HEK293 (cell line): ENCODE data around the gene OR2F2.

Source experiments
- CTCF ChIA-PET: fragments of 350-600 bp; formaldehyde crosslinking; extraction: SDS; loops from one replicate; lab custom pipeline; 2021; ENCODE audit warnings: antibody characterized with exemption; lab: Yijun Ruan, JAX
- POLR2A ChIA-PET: fragments of 300-600 bp; formaldehyde crosslinking; extraction: SDS; loops from one replicate; lab custom pipeline; 2020; ENCODE audit warnings: antibody characterized with exemption, inconsistent platforms; lab: Yijun Ruan, JAX
- H3K27ac ChIP-seq: fragments of 200-500 bp; sonication (Bioruptor generic); 2 replicates; pipeline ENCODE4 v1.5.1; 2014; ENCODE audit warnings: low read depth, low read length, control low read depth, inconsistent platforms; ENCODE audit errors: extremely low read depth
- H3K36me3 ChIP-seq, 2 experiments: fragments of 200-500 bp in 1 of 2; sonication (Bioruptor generic) in 1 of 2; 1 replicate in 1 of 2; 2 replicates in 1 of 2; pipeline ENCODE4 v1.5.1; 2014 to 2017; ENCODE audit warnings: inconsistent platforms in 2 of 2, low read length in 2 of 2; ENCODE audit not compliant: control insufficient read depth in 2 of 2, insufficient read depth in 1 of 2
- H3K4me1 ChIP-seq: fragments of 200-500 bp; sonication (Bioruptor generic); 2 replicates; pipeline ENCODE4 v1.5.1; 2014; ENCODE audit warnings: mild to moderate bottlenecking, low read length, inconsistent platforms; ENCODE audit not compliant: control insufficient read depth, insufficient read depth
- H3K4me3 ChIP-seq: 2 replicates; pipeline ENCODE4 v1.5.1; 2011; ENCODE audit warnings: low read depth, mild to moderate bottlenecking, control low read depth, low read length, moderate library complexity
- H3K9me3 ChIP-seq: fragments of 200-500 bp; sonication (Bioruptor generic); 2 replicates; pipeline ENCODE4 v1.5.1; 2014; ENCODE audit warnings: low read depth, low read length, inconsistent platforms; ENCODE audit not compliant: control insufficient read depth, insufficient read depth
- ELK4 ChIP-seq: IDR thresholded peaks from 2 replicates; pipeline ENCODE4 v1.6.1; 2011; ENCODE audit warnings: mild to moderate bottlenecking, low read depth, low read length, borderline replicate concordance
- GFI1B ChIP-seq: fragments of 450-650 bp; formaldehyde crosslinking; IDR thresholded peaks from 2 replicates; pipeline ENCODE4 v1.5.1; 2016; ENCODE audit warnings: missing biosample characterization, missing genetic modification characterization
- KLF1 ChIP-seq: fragments of 450-650 bp; formaldehyde crosslinking; IDR thresholded peaks from 2 replicates; pipeline ENCODE4 v1.5.1; 2016; ENCODE audit warnings: missing biosample characterization, missing genetic modification characterization
- KLF17 ChIP-seq: fragments of 450-650 bp; formaldehyde crosslinking; IDR thresholded peaks from 2 replicates; pipeline ENCODE4 v1.5.1; 2016; ENCODE audit warnings: missing biosample characterization, missing genetic modification characterization
- PRDM6 ChIP-seq: fragments of 450-650 bp; formaldehyde crosslinking; IDR thresholded peaks from 2 replicates; pipeline ENCODE4 v1.5.1; 2017; ENCODE audit warnings: missing biosample characterization, missing genetic modification characterization
- ZBTB11 ChIP-seq: fragments of 450-650 bp; formaldehyde crosslinking; conservative IDR thresholded peaks from 2 replicates; pipeline ENCODE4 v1.5.1; 2016; ENCODE audit warnings: low read depth, missing biosample characterization, missing genetic modification characterization
- ZNF202 ChIP-seq: fragments of 450-650 bp; formaldehyde crosslinking; IDR thresholded peaks from 2 replicates; pipeline ENCODE4 v1.5.1; 2016; ENCODE audit warnings: missing biosample characterization, missing genetic modification characterization, borderline replicate concordance
- ZNF211 ChIP-seq: fragments of 450-650 bp; formaldehyde crosslinking; IDR thresholded peaks from 2 replicates; pipeline ENCODE4 v1.5.1; 2016; ENCODE audit warnings: low read depth, missing biosample characterization, missing genetic modification characterization
- ZNF26 ChIP-seq: fragments of 450-650 bp; formaldehyde crosslinking; IDR thresholded peaks from 2 replicates; pipeline ENCODE4 v1.5.1; 2016; ENCODE audit warnings: missing biosample characterization, missing genetic modification characterization
- ZNF266 ChIP-seq: fragments of 450-650 bp; formaldehyde crosslinking; IDR thresholded peaks from 2 replicates; pipeline ENCODE4 v1.5.1; 2016; ENCODE audit warnings: missing biosample characterization, missing genetic modification characterization, low read depth
- ZNF449 ChIP-seq: fragments of 450-650 bp; formaldehyde crosslinking; IDR thresholded peaks from 2 replicates; pipeline ENCODE4 v1.5.1; 2017; ENCODE audit warnings: missing biosample characterization, mild to moderate bottlenecking, missing genetic modification characterization, moderate library complexity
- ZNF48 ChIP-seq: fragments of 450-650 bp; formaldehyde crosslinking; IDR thresholded peaks from 2 replicates; pipeline ENCODE4 v1.5.1; 2016; ENCODE audit warnings: missing biosample characterization, missing genetic modification characterization
- ZNF510 ChIP-seq: fragments of 450-650 bp; formaldehyde crosslinking; IDR thresholded peaks from 2 replicates; pipeline ENCODE4 v1.5.1; 2018; ENCODE audit warnings: mild to moderate bottlenecking, missing genetic modification characterization, missing biosample characterization; ENCODE audit not compliant: insufficient replicate concordance
- ZNF513 ChIP-seq: fragments of 450-650 bp; IDR thresholded peaks from 2 replicates; pipeline ENCODE4 v1.5.1; 2018; ENCODE audit warnings: missing biosample characterization, missing genetic modification characterization
- ZNF548 ChIP-seq: fragments of 450-650 bp; formaldehyde crosslinking; IDR thresholded peaks from 2 replicates; pipeline ENCODE4 v1.5.1; 2016; ENCODE audit warnings: missing biosample characterization, missing genetic modification characterization
- ZNF549 ChIP-seq: fragments of 450-650 bp; IDR thresholded peaks from 2 replicates; pipeline ENCODE4 v1.5.1; 2018; ENCODE audit warnings: missing biosample characterization, missing genetic modification characterization, mild to moderate bottlenecking, inconsistent platforms, moderate library complexity
- ZNF585B ChIP-seq: fragments of 450-650 bp; formaldehyde crosslinking; IDR thresholded peaks from 2 replicates; pipeline ENCODE4 v1.5.1; 2016; ENCODE audit warnings: missing biosample characterization, missing genetic modification characterization
- ZNF664 ChIP-seq: fragments of 450-650 bp; formaldehyde crosslinking; IDR thresholded peaks from 2 replicates; pipeline ENCODE4 v1.5.1; 2016; ENCODE audit warnings: missing biosample characterization, missing genetic modification characterization
- ZNF677 ChIP-seq: fragments of 450-650 bp; IDR thresholded peaks from 2 replicates; pipeline ENCODE4 v1.5.0; 2018; ENCODE audit warnings: missing biosample characterization, mild to moderate bottlenecking, missing genetic modification characterization, moderate library complexity
- ZSCAN30 ChIP-seq: fragments of 450-650 bp; IDR thresholded peaks from 2 replicates; pipeline ENCODE4 v1.5.1; 2018; ENCODE audit warnings: missing biosample characterization, mild to moderate bottlenecking, missing genetic modification characterization, moderate library complexity
- ZSCAN4 ChIP-seq: fragments of 450-650 bp; formaldehyde crosslinking; IDR thresholded peaks from 2 replicates; pipeline ENCODE4 v1.5.1; 2017; ENCODE audit warnings: missing biosample characterization, missing genetic modification characterization

Gene OR2F2

GRCh38 chr7:143967398-143967797 is 32.4 kb downstream of the OR2F2 start:
- TF ChIP-seq ZNF449 (tag by site-specific recombination) = no peak
- no peak for TF ChIP-seq ZNF266 (tag by site-specific recombination)
- no peak for TF ChIP-seq ZNF26 (tag by site-specific recombination)
- TF ChIP-seq ZBTB11 = no peak
- no peak for TF ChIP-seq ZNF48 (tag by site-specific recombination)
- no peak for TF ChIP-seq ZNF677 (tag by site-specific recombination)
- TF ChIP-seq ZNF510 (tag by site-specific recombination) = no peak
- TF ChIP-seq ZNF664 (tag by site-specific recombination) = no peak
- TF ChIP-seq, all 188 proteins: peak for 0
- H3K9me3 ChIP-seq = no peaks in the 10 kb centered on the region
- no peaks in the 10 kb centered on the region for H3K36me3 ChIP-seq
- no peak overlapping the region for H3K4me3 ChIP-seq
- CTCF ChIA-PET = interaction anchor here (1.6 kb wide), 1 partner anchor 9 kb away, joined by 4 read pairs; no protein-coding TSS in a partner anchor
- no peak overlapping the region for H3K27ac ChIP-seq
- no peaks in the 10 kb centered on the region for H3K4me1 ChIP-seq
- POLR2A ChIA-PET = no interaction called here

- H3K27ac ChIP-seq = no peak overlapping the region
- POLR2A ChIA-PET = no interaction called here
- H3K4me1 ChIP-seq = no peaks in the 10 kb centered on the region
- H3K36me3 ChIP-seq = no peaks in the 10 kb centered on the region
- H3K4me3 ChIP-seq = no peak overlapping the region
- H3K9me3 ChIP-seq = no peaks in the 10 kb centered on the region
- CTCF ChIA-PET = interaction anchor here (0.6 kb wide), 1 partner anchor 489 kb away, joined by 5 read pairs; no protein-coding TSS in a partner anchor
- TF ChIP-seq ZNF585B (tag by site-specific recombination) (no peak), ZNF202 (tag by site-specific recombination) (no peak), PRDM6 (no peak), ZSCAN30 (tag by site-specific recombination) (no peak), GFI1B (tag by site-specific recombination) (no peak), ZSCAN4 (tag by site-specific recombination) (no peak), ZNF510 (tag by site-specific recombination) (no peak), ZNF211 (tag by site-specific recombination) (no peak), ZNF549 (tag by site-specific recombination) (no peak), KLF1 (tag by site-specific recombination) (no peak), ZNF513 (tag by site-specific recombination) (no peak), ZNF548 (tag by site-specific recombination) (no peak), KLF17 (tag by site-specific recombination) (no peak), ELK4 (no peak)
Measured at GRCh38 chr7:143973870-143974416, 38.9 kb downstream of the OR2F2 start.
